AG09319 (cell line): ENCODE measurements around the gene GRIPAP1.

Experiments used
- DNase-seq: peaks from one replicate; pipeline ENCODE4 v3.0.0-alpha.2; 2010; ENCODE audit warnings: low read depth; ENCODE audit errors: extremely low read depth
- TF ChIP-seq, protein P1 (sequence below): IDR thresholded peaks from 2 replicates; pipeline ENCODE4 v1.5.1; 2011; ENCODE audit warnings: low read depth, mild to moderate bottlenecking, inconsistent platforms, low read length, moderate library complexity

Gene GRIPAP1

DNA sequence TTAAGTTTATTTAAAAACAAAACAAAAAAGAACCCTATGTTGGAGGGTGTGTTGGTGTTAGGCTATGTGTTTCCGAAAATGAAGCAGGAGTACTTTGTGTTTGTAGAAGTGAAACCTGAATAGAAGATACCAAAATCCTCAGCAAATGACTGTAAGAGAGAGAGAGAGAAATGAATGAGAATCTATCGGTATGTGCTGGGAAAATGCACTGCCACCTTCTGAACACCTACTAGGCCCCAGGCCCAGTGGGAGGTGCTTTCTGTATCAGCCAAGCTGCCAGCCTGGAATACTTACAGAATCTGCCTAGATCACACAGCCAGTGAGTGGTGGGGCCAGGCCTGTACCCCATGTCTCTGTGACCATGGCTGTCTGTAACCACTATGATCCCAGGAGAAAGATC is 68.3 kb downstream of the GRIPAP1 start:
- no peak for DNase-seq
- TF ChIP-seq, protein P1, sequence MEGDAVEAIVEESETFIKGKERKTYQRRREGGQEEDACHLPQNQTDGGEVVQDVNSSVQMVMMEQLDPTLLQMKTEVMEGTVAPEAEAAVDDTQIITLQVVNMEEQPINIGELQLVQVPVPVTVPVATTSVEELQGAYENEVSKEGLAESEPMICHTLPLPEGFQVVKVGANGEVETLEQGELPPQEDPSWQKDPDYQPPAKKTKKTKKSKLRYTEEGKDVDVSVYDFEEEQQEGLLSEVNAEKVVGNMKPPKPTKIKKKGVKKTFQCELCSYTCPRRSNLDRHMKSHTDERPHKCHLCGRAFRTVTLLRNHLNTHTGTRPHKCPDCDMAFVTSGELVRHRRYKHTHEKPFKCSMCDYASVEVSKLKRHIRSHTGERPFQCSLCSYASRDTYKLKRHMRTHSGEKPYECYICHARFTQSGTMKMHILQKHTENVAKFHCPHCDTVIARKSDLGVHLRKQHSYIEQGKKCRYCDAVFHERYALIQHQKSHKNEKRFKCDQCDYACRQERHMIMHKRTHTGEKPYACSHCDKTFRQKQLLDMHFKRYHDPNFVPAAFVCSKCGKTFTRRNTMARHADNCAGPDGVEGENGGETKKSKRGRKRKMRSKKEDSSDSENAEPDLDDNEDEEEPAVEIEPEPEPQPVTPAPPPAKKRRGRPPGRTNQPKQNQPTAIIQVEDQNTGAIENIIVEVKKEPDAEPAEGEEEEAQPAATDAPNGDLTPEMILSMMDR = no peak

DNA sequence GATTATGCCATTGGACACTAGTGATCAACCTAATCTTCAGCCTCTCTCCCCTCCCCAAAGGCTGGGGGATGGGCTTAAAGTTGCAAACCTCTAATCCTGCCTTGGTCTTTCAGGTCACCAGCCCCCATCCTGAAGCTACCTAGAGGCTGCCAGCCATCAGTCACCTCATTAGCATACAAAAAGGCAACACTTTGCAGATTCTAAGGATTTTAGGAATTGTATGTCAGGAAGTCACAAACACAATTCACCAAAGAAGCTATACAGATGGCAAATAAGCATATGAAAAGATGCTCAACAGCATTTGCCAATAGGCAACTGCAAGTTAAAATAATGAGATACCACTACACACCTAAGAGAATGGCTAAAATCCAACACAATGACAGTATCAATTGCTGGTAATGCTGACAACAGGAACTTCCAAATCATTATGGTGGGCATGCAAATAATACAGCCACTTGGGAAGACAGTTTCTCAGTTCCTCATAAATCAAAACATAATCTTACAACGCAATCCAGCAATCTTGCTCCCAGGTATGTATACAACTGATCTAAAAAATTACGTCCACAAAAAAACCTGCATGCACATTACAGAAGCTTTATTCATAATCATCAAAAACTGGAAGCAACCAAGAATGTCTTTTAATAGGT is 74.2 kb downstream of the GRIPAP1 start:
- no peak for DNase-seq
- TF ChIP-seq, protein P1 = no peak

DNA sequence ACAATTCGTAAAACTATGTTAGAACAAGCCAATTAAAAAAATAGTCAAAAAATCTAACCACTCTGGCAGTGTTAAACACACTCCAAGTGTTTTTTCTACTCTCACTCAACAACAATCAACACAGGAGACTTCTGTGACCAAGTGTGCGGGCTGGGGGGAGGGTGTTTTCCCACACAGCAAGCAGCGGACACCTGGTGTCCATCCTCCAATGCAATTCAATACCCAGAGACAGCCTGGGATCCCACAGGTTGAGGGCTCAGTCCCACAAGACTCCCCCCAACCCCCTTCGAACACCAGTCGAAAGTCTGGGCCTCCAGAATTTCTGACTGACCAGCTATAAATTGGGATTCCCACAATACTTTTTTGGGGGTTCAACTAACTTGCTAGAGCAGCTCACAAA is 74.9 kb downstream of the GRIPAP1 start:
- TF ChIP-seq, protein P1 = no peak
- DNase-seq = no peak

DNA sequence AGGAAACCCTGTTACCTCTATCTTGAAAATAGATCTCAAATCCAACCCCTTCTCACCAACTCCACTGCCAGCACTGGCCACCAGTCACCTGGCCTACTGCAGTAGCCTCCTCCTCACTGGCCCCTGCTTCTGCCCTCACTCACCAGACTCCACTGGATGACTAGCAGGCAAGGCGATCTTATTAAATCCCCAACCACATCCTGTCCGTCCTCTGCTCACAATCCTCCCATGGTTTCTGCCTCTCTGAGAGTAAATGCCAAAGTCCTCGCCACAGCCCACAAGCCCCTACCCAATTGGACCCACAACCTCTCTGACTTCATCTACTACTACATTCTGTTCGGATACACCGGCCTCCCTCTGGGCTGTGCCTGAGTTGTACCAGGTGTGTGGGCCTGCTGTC is 77.8 kb downstream of the GRIPAP1 start:
- no peak for DNase-seq
- TF ChIP-seq, protein P1 = no peak

DNA sequence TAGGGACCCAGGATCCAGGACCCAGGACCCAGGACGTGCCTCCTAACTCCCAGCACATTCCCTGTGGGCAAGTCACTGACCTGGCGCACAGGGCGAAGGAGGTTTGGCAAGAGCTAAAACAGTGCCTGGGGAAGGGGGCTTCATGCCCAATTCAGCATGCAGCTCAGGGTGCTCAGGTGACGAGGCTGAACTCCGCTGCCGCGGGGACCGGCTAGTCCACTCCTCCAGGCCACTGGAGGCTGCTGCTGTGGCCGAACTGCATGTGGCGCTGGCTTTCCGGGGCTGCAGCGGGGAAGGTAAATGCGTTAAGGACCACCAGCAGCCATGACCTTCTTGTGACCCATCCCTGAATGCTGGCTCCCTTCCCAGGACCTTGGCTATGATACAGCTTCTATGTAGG is 78.3 kb downstream of the GRIPAP1 start:
- DNase-seq = no peak
- TF ChIP-seq, protein P1 = no peak
